Ovary (tissue), 9 donors: ENCODE results near the gene ROPN1L. TPM values are rescaled to one million over a fixed set of nuclear protein-coding genes. Genes with fewer than 3 reads are reported as not detected.

Source experiments
- DNase-seq, 5 donors: peaks; one replicate each; pipeline ENCODE4 v3.0.0-alpha.2; 2019 to 2020
- H3K27ac ChIP-seq, 2 donors: fragments of 200-600 bp; one replicate each; pipeline versions ENCODE4 v1.5.1 to v1.8.0; 2019 to 2022
- H3K27me3 ChIP-seq: fragments of 200-600 bp; one replicate; pipeline ENCODE4 v1.8.0; 2022
- H3K36me3 ChIP-seq: fragments of 200-600 bp; sonication (generic); one replicate; pipeline ENCODE4 v1.5.1; 2019
- H3K4me1 ChIP-seq: one replicate; pipeline ENCODE4 v1.8.1; 2013; ENCODE audit warnings: mild to moderate bottlenecking, moderate library complexity; ENCODE audit not compliant: insufficient read depth
- H3K4me3 ChIP-seq: fragments of 200-600 bp; sonication (generic); one replicate; pipeline ENCODE4 v1.5.1; 2017
- H3K9me3 ChIP-seq, 2 donors: fragments of 200-600 bp in 1 of 2; sonication (generic) in 1 of 2; one replicate each; pipeline versions ENCODE4 v1.5.1 to v1.8.1; 2013 to 2019; ENCODE audit warnings: mild to moderate bottlenecking in 1 of 2, moderate library complexity in 1 of 2
- EP300 ChIP-seq: sonication (generic); formaldehyde crosslinking; IDR thresholded peaks from one replicate; pipeline ENCODE4 v1.6.1; 2017; ENCODE audit warnings: antibody characterized with exemption
- POLR2A ChIP-seq: fragments of 450-650 bp; IDR thresholded peaks from one replicate; pipeline ENCODE4 v1.6.1; 2017; ENCODE audit warnings: antibody characterized with exemption, mild to moderate bottlenecking, moderate library complexity
- WGBS, 3 donors: extraction: QIAGEN DNeasy Blood & Tissue Kit in 1 of 3; methylation state at CpG; one replicate each; pipeline versions ENCODE4 v1.1.5 to v1.1.7; 2013 to 2017; 5-methylcytosine and 5-hydroxymethylcytosine counted together
- intact Hi-C, 4 donors: fragments of 100-400 bp; cut with DNase I; formaldehyde crosslinking; loops; one replicate each; pipeline versions ENCODE4 v1.11.0 to v1.15.1; 2022 to 2023
- polyA plus RNA-seq, 2 donors: library from polyadenylated mRNA; stranded (reverse); fragments of 200-250 nt in 1 of 2; fragments of 350-450 nt in 1 of 2; fragmentation: Illumina TruSeq in 1 of 2; extraction: RNeasy Lipid Tissue Mini Kit (QIAGEN cat#74804) in 1 of 2; gene quantifications; one replicate each; pipeline ENCODE4 v1.2.3, GENCODE V29; 2013 to 2014
- total RNA-seq, 7 donors: library from RNA; depleted of rRNA in 2 of 7; stranded (reverse); fragments of >200 nt in 2 of 7; fragmentation: NEBNext Ultra II Directional in 3 of 7; extraction: Animal tissue kit (Norgen Biotek cat#: 25700) in 3 of 7; gene quantifications; one replicate each; pipeline versions ENCODE4 v1.1.0 to v1.2.4, GENCODE V29; 2016 to 2023
- TF ChIP-seq, protein P1 (sequence below), 3 donors: fragments of 450-650 bp in 2 of 3; fragments of 200-600 bp in 1 of 3; IDR thresholded peaks; one replicate each; pipeline versions ENCODE4 v1.5.1 to v1.8.0; 2016 to 2022; ENCODE audit warnings: antibody characterized with exemption in 3 of 3, mild to moderate bottlenecking in 1 of 3
- donor health status: DM: no; HTN: no; CAD: no; lungs with moderate emphysema.
- donor health status: DM: no; HTN: no; CAD: no.
- donor health status: Bipolar disorder and iron deficiency.
- donor health status: DM: yes; HTN: yes; CAD: no.
- donor health status: DM: no; HTN: no; CAD: no.
- donor health status: DM: yes; HTN: yes; CAD: no.

Gene ROPN1L
- total and polyA plus RNA-seq, 9 donors, result 0.30 to 51.9 (median 2.4) TPM; not detected in 3

DNA sequence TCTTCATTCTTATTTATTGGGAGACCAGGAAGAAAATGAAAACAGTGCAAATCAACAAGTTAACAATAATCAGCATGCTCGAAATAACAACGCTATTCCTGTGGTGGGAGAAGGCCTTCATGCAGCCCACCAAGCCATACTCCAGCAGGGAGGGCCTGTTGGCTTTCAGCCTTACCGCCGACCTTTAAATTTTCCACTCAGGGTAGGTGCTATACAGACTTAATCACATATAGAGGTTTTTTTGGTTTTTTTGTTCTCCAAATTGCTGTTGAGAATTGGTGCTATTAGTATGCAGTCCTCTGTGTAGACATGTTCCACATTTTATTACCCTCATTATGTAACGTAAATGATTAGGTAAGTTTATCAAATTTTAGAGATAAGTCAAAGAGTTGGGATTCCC lies 30.3 kb upstream of the ROPN1L start:
- no peaks in the 10 kb centered on the region for H3K9me3 ChIP-seq
- no peaks in the 10 kb centered on the region for H3K27me3 ChIP-seq
- 92 to 95% (median 94%) methylated on average over 5 of the region's 5 CpGs for WGBS, 3 donors
- no peak overlapping the region for H3K4me3 ChIP-seq
- intact Hi-C loops, result loop anchor here in 1 of 4 donors (10.0 kb wide), 1 partner anchor 127 kb away; no protein-coding TSS in a partner anchor
- H3K36me3 ChIP-seq, result no peaks in the 10 kb centered on the region
- H3K4me1 ChIP-seq, result no peaks in the 10 kb centered on the region
- no peak for DNase-seq
- TF ChIP-seq, protein P1, sequence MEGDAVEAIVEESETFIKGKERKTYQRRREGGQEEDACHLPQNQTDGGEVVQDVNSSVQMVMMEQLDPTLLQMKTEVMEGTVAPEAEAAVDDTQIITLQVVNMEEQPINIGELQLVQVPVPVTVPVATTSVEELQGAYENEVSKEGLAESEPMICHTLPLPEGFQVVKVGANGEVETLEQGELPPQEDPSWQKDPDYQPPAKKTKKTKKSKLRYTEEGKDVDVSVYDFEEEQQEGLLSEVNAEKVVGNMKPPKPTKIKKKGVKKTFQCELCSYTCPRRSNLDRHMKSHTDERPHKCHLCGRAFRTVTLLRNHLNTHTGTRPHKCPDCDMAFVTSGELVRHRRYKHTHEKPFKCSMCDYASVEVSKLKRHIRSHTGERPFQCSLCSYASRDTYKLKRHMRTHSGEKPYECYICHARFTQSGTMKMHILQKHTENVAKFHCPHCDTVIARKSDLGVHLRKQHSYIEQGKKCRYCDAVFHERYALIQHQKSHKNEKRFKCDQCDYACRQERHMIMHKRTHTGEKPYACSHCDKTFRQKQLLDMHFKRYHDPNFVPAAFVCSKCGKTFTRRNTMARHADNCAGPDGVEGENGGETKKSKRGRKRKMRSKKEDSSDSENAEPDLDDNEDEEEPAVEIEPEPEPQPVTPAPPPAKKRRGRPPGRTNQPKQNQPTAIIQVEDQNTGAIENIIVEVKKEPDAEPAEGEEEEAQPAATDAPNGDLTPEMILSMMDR (IDR thresholded peaks at IDR 0.05), result no peak
- no peak for TF ChIP-seq EP300
- no peak for TF ChIP-seq POLR2A
- no peak overlapping the region for H3K27ac ChIP-seq

DNA sequence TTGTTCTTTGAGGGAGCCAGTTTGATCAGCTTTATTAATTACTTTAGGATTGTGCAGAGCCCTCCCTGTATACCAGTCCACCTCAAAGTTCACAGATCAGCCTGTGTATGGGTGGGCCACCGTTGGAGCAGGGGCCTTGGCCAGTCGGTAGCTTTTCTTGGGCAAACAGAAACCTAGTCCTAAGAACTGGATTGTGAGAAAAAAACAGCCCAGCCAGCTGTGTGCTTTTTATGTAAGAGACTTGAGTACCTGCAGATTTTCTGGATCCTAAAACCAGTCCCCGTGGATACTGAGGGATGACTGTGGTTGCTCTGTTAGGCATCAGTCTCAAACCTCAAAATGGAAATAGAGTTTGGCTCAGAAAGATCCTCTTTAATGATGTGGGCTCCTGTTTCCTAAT lies 24.8 kb upstream of the ROPN1L start:
- H3K36me3 ChIP-seq, result no peaks in the 10 kb centered on the region
- H3K9me3 ChIP-seq, result no peaks in the 10 kb centered on the region
- no peak overlapping the region for H3K4me3 ChIP-seq
- TF ChIP-seq, protein P1 (IDR thresholded peaks at IDR 0.05), result no peak
- TF ChIP-seq POLR2A (no peak), EP300 (no peak)
- DNase-seq, result no peak
- WGBS, 3 donors, result 91 to 98% (median 98%) methylated on average over 3 of the region's 3 CpGs
- H3K4me1 ChIP-seq, result no peaks in the 10 kb centered on the region
- no peak overlapping the region for H3K27ac ChIP-seq
- no peaks in the 10 kb centered on the region for H3K27me3 ChIP-seq
- intact Hi-C loops, result loop anchor here in 1 of 4 donors (10.0 kb wide), 1 partner anchor 132 kb away; no protein-coding TSS in a partner anchor

DNA sequence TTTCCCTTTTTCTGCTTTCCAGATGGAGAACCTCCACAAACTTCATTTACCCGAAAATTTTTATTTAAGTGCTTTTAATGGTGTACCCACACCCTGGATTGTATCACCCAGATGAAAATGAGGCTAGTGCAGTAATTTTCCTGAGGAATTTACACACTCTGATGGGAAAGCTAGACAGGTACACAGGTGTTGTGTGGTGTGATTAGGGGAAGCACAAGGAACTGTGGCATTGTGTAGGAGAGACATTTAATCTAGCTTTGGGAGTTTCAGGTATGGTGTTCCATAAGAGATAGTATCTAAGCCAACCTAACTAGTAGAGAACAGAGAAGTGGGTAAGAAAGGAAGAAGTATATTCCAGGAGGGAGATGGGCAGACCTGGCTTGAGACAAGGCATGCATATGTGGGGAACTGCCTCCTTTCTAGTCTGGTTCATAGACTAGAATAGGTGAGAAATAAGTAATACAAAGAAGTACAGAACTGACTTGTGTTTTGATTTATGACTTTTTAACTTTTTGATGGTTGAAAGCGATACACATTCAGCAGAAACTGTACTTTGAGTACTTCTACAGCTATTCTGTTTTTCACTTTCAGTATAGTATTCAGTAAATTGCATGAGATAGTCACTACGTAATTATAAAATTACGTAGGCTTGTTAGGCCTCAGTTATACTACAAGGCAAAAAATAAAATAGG lies 22.9 kb upstream of the ROPN1L start:
- H3K27me3 ChIP-seq, result no peaks in the 10 kb centered on the region
- no peaks in the 10 kb centered on the region for H3K36me3 ChIP-seq
- H3K27ac ChIP-seq, result no peak overlapping the region
- H3K4me1 ChIP-seq, result no peaks in the 10 kb centered on the region
- intact Hi-C loops, result loop anchor here in 1 of 4 donors (10.0 kb wide), 1 partner anchor 134 kb away; no protein-coding TSS in a partner anchor
- no peak for DNase-seq
- no peak overlapping the region for H3K4me3 ChIP-seq
- TF ChIP-seq EP300 (no peak), POLR2A (no peak)
- TF ChIP-seq, protein P1 (IDR thresholded peaks at IDR 0.05), result no peak
- 95 to 96% (median 95%) methylated on average over 4 of the region's 4 CpGs for WGBS, 3 donors
- H3K9me3 ChIP-seq, result no peaks in the 10 kb centered on the region

DNA sequence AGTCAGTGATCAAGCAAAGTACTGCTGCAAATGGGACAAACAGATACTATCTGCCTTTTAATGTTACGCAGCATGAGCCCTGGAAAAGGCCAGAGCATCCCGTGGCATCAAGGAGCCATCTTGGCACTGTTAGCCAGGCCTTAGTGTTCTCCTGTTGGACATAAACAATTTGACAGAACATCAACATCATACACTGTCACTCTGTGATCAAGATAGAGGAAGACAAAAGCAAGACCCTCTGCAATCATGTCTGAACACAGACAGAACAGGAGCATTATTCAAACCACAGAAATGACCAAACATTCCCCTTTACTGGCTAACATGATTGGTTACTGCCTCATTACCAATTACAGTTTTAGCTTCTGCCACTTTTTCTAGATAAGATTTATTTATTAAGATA lies 21.2 kb upstream of the ROPN1L start:
- H3K27me3 ChIP-seq, result no peaks in the 10 kb centered on the region
- H3K36me3 ChIP-seq, result no peaks in the 10 kb centered on the region
- H3K4me3 ChIP-seq, result no peak overlapping the region
- DNase-seq, result no peak
- H3K4me1 ChIP-seq, result no peaks in the 10 kb centered on the region
- no peaks in the 10 kb centered on the region for H3K9me3 ChIP-seq
- no peak overlapping the region for H3K27ac ChIP-seq
- no peak for TF ChIP-seq EP300
- TF ChIP-seq POLR2A, result no peak
- TF ChIP-seq, protein P1 (IDR thresholded peaks at IDR 0.05), result no peak
- intact Hi-C loops, result loop anchor here in 2 of 4 donors (10.0 kb wide), 1 partner anchor 136 kb away; no protein-coding TSS in a partner anchor
- WGBS, 3 donors, result 75 to 82% (median 79%) methylated on average over 2 of the region's 2 CpGs
